Heart left ventricle (tissue), 13 donors: ENCODE measurements around the gene ASRGL1.

ENCODE experiments used
- CTCF ChIP-seq, 12 donors: fragments of 200-600 bp; sonication (generic) in 4 of 12; IDR thresholded peaks; one replicate each; pipeline versions ENCODE4 v1.5.0 to v1.8.0; 2018 to 2022; ENCODE audit warnings: antibody characterized with exemption in 12 of 12, mild to moderate bottlenecking in 5 of 12
- POLR2A ChIP-seq, 2 donors: fragments of 450-650 bp; IDR thresholded peaks; one replicate each; pipeline ENCODE4 v1.6.1; 2017; ENCODE audit warnings: antibody characterized with exemption in 2 of 2, mild to moderate bottlenecking in 2 of 2, moderate library complexity in 2 of 2
- donor health status: ischemic (EF 13 %, LVEDD 7.1; RV severe dilation, severe dysfunction).
- donor health status: DM: no; HTN: yes; CAD: no.
- donor health status: DM: no; HTN: no; CAD: no.
- donor health status: ischemic (EF 25% LVEDD 6.9; RV normal size, moderate dysfunction).
- donor health status: ischemic (EF 25% LVEDD 5.7; RV mildly dilated, moderate dysfunction).
- donor health status: ischemic (EF 35%, LVEDD 5.7; RV mildly dilated, moderate dysfunction).
- donor health status: nonischemic (EF 11% LVEDD 7.7; RV severe dilation, severe dysfunction).
- donor health status: DM: yes; HTN: yes; CAD: no.
- donor health status: PGD.
- donor health status: ischemic (EF 29% LVEDD 5.4; RV normal size, mild dysfunction).
- donor health status: nonischemic (EF 23%, LVEDD 6.1; RV moderate dilation, normal function).

- TF ChIP-seq CTCF (IDR thresholded peaks at IDR 0.05): no peak
- no peak for TF ChIP-seq POLR2A (IDR thresholded peaks at IDR 0.05)
These were observed 50.1 kb downstream of the ASRGL1 start for GRCh38 chr11:62387381-62387780.
